ENCODE measurements around the gene LIN37. TPM values are rescaled to one million over a fixed set of nuclear protein-coding genes. Genes with fewer than 3 reads are reported as not detected.

LIN37 gene
- total and polyA plus RNA-seq, 9 of the 15 experiments (the other 6 are each of a cell fraction or from before 2014, with no cell fraction given), result 1.2 to 12.5 (median 8.6) TPM

GRCh38 chr19:35791814-35792279 is 43.5 kb downstream of the LIN37 start (continued):
- TF ChIP-seq CHD7 (IDR thresholded peaks at IDR 0.05; ENCODE audit: low read depth, low read length) (no peak), ZNF780A (CRISPR knock-in tag; IDR thresholded peaks at IDR 0.05) (no peak), SNIP1 (IDR thresholded peaks at IDR 0.05; ENCODE audit: low read depth) (no peak), ZNF274 (IDR thresholded peaks at IDR 0.05; ENCODE audit: borderline replicate concordance, low read depth, low read length) (no peak), POLR2H (tag; IDR thresholded peaks at IDR 0.05; ENCODE audit: low read depth) (no peak), PTTG1 (tag; IDR thresholded peaks at IDR 0.05; ENCODE audit: low read depth) (no peak)

Measured in K562 (cell line).